ENCODE measurements around the gene ZBBX. TPM values are rescaled to one million over a fixed set of nuclear protein-coding genes. Genes with fewer than 3 reads are reported as not detected.

ZBBX gene
- total and polyA plus RNA-seq, 9 of the 15 experiments (the other 6 are each of a cell fraction or from before 2014, with no cell fraction given) = not detected

DNA sequence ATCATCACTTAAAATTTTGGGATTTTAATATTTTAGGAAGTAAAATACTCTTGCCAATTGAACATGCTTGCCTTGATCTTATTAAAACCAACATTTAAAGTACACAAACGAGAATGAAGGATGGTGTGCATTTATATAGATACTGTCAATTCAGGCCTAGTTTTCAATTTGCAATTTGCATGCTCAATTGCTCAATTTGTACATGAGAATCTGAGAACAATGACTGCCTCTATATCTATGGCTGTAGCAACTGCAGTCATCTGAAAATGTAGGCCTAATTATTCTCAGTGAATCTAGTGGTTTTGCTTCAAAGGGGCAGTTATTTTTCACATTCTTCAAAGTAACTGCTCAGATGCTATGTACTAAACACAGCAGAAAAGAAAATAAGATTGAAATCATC, 18.8 kb downstream of the ZBBX start:
- 0% methylated on average over 1 of the region's 1 CpG for WGBS (ENCODE audit: insufficient coverage, low coverage, missing lambda C conversion rate)
- in situ Hi-C loops (cut with MboI) = no loop called here

More for the DNA sequence above, 18.8 kb downstream of the ZBBX start:
- Histone ChIP-seq H3K27ac (ENCODE audit: extremely low read depth, low read depth, low read length) (no peak overlapping the region), H3K4me1 (replicated peaks in 1 of 2; ENCODE audit: control insufficient read depth in 2 of 2, insufficient read depth in 2 of 2, low read length in 2 of 2) (no peaks in the 10 kb centered on the region), H3K4me3 (no peak overlapping the region), H3K4me2 (ENCODE audit: insufficient read depth, low read length) (no peak overlapping the region), H3K36me3 (ENCODE audit: control insufficient read depth, insufficient read depth, low read length) (no peaks in the 10 kb centered on the region), H3K9ac (ENCODE audit: insufficient read depth in 1 of 2, low read depth in 2 of 2, low read length in 2 of 2) (no peak overlapping the region), H3K27me3 (ENCODE audit: control insufficient read depth in 2 of 2, insufficient read depth in 2 of 2, low read length in 2 of 2) (no peaks in the 10 kb centered on the region), H4K20me1 (replicated peaks; ENCODE audit: control insufficient read depth, insufficient read depth, low read length) (no peaks in the 10 kb centered on the region), H3K9me1 (ENCODE audit: control insufficient read depth, insufficient read depth, low read length) (no peaks in the 10 kb centered on the region), H3K79me2 (ENCODE audit: control insufficient read depth, insufficient read depth, low read length) (no peaks in the 10 kb centered on the region), H3K9me3 (replicated peaks; ENCODE audit: control insufficient read depth, insufficient read depth, low read depth, low read length) (no peaks in the 10 kb centered on the region), H2AFZ (ENCODE audit: low read depth, low read length) (no peak overlapping the region)
- no TSS peak for BruUV-seq (replicated peaks)
- no peak for DNase-seq (ENCODE audit: extremely low read depth in 1 of 4, low spot score in 3 of 4)
- no peak for ATAC-seq
- ChIA-PET POLR2A (no interaction called here), CTCF (ENCODE audit: low intra/inter-chr PET ratio) (no interaction called here)
- intact Hi-C loops (cut with micrococcal nuclease) = no loop called here
- TF ChIP-seq, protein P1, sequence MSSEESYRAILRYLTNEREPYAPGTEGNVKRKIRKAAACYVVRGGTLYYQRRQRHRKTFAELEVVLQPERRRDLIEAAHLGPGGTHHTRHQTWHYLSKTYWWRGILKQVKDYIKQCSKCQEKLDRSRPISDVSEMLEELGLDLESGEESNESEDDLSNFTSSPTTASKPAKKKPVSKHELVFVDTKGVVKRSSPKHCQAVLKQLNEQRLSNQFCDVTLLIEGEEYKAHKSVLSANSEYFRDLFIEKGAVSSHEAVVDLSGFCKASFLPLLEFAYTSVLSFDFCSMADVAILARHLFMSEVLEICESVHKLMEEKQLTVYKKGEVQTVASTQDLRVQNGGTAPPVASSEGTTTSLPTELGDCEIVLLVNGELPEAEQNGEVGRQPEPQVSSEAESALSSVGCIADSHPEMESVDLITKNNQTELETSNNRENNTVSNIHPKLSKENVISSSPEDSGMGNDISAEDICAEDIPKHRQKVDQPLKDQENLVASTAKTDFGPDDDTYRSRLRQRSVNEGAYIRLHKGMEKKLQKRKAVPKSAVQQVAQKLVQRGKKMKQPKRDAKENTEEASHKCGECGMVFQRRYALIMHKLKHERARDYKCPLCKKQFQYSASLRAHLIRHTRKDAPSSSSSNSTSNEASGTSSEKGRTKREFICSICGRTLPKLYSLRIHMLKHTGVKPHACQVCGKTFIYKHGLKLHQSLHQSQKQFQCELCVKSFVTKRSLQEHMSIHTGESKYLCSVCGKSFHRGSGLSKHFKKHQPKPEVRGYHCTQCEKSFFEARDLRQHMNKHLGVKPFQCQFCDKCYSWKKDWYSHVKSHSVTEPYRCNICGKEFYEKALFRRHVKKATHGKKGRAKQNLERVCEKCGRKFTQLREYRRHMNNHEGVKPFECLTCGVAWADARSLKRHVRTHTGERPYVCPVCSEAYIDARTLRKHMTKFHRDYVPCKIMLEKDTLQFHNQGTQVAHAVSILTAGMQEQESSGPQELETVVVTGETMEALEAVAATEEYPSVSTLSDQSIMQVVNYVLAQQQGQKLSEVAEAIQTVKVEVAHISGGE (CRISPR knock-in tag; IDR thresholded peaks at IDR 0.05) = no peak
- TF ChIP-seq HDAC1 (IDR thresholded peaks at IDR 0.05) = no peak
- no peak for TF ChIP-seq HDAC6 (IDR thresholded peaks at IDR 0.05; ENCODE audit: low read depth, low read length)
- no peak for TF ChIP-seq ZNF217 (CRISPR knock-in tag; IDR thresholded peaks at IDR 0.05)
- no peak for TF ChIP-seq ZNF224 (CRISPR knock-in tag; IDR thresholded peaks at IDR 0.05)
- TF ChIP-seq DPF2 (IDR thresholded peaks at IDR 0.05) = no peak
- no peak for TF ChIP-seq ZNF316 (IDR thresholded peaks at IDR 0.05)
- no peak for TF ChIP-seq SMAD2 (IDR thresholded peaks at IDR 0.05; ENCODE audit: low read depth, low read length)
- TF ChIP-seq MYBL2 (IDR thresholded peaks at IDR 0.05; ENCODE audit: low read depth) = no peak
- no peak for TF ChIP-seq MYBL2 (CRISPR knock-in tag; IDR thresholded peaks at IDR 0.05; ENCODE audit: borderline replicate concordance)
- TF ChIP-seq RBM25 (IDR thresholded peaks at IDR 0.05; ENCODE audit: low read depth, low read length, severe bottlenecking) = no peak
- no peak for TF ChIP-seq RBM22 (IDR thresholded peaks at IDR 0.05; ENCODE audit: low read depth, low read length, poor library complexity, severe bottlenecking)
- TF ChIP-seq, protein P2, sequence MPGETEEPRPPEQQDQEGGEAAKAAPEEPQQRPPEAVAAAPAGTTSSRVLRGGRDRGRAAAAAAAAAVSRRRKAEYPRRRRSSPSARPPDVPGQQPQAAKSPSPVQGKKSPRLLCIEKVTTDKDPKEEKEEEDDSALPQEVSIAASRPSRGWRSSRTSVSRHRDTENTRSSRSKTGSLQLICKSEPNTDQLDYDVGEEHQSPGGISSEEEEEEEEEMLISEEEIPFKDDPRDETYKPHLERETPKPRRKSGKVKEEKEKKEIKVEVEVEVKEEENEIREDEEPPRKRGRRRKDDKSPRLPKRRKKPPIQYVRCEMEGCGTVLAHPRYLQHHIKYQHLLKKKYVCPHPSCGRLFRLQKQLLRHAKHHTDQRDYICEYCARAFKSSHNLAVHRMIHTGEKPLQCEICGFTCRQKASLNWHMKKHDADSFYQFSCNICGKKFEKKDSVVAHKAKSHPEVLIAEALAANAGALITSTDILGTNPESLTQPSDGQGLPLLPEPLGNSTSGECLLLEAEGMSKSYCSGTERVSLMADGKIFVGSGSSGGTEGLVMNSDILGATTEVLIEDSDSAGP (CRISPR knock-in tag; IDR thresholded peaks at IDR 0.05) = no peak
- TF ChIP-seq, protein P3, sequence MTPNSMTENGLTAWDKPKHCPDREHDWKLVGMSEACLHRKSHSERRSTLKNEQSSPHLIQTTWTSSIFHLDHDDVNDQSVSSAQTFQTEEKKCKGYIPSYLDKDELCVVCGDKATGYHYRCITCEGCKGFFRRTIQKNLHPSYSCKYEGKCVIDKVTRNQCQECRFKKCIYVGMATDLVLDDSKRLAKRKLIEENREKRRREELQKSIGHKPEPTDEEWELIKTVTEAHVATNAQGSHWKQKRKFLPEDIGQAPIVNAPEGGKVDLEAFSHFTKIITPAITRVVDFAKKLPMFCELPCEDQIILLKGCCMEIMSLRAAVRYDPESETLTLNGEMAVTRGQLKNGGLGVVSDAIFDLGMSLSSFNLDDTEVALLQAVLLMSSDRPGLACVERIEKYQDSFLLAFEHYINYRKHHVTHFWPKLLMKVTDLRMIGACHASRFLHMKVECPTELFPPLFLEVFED (CRISPR knock-in tag; conservative IDR thresholded peaks at IDR 0.05) = no peak
- TF ChIP-seq, protein P4, sequence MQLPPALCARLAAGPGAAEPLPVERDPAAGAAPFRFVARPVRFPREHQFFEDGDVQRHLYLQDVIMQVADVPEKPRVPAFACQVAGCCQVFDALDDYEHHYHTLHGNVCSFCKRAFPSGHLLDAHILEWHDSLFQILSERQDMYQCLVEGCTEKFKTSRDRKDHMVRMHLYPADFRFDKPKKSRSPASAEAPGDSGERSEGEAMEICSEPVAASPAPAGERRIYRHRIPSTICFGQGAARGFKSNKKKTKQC (CRISPR knock-in tag; IDR thresholded peaks at IDR 0.05) = no peak
- TF ChIP-seq RHOXF2B (CRISPR knock-in tag; conservative IDR thresholded peaks at IDR 0.05) = no peak
- TF ChIP-seq TCF7L2 (IDR thresholded peaks at IDR 0.05; ENCODE audit: low read depth, low read length) = no peak
- no peak for TF ChIP-seq ZNF12 (CRISPR knock-in tag; IDR thresholded peaks at IDR 0.05)
- no peak for FAIRE-seq
